ENCODE data around the gene LEFTY1. TPM values are rescaled to one million over a fixed set of nuclear protein-coding genes. Genes with fewer than 3 reads are reported as not detected.

LEFTY1 gene
- polyA plus RNA-seq, 3 donors: 0.13 TPM; not detected in 2

- Mint-ChIP-seq H3K27ac (peak overlapping the region in 1 of 7 donors; percentile 46), H3K4me3 (no peak overlapping the region), H3K4me1 (no peaks in the 10 kb centered on the region), H3K36me3 (no peaks in the 10 kb centered on the region), H3K27me3 (ENCODE audit: low read depth in 3 of 3) (peaks cover 2 to 6% (median 2%) of the 10 kb centered on the region in 3 donors), H3K9me3 (no peaks in the 10 kb centered on the region)
- Histone ChIP-seq H3K4me2 (replicated peaks; ENCODE audit: extremely low read depth, low read length, poor library complexity, severe bottlenecking) (no peak overlapping the region), H3K36me3 (replicated peaks in 1 of 2; ENCODE audit: control insufficient read depth in 1 of 2, insufficient read depth in 2 of 2, low read length in 2 of 2) (no peaks in the 10 kb centered on the region), H3K27me3 (ENCODE audit: control insufficient read depth in 2 of 2, insufficient read depth in 2 of 2, low read length in 2 of 2) (no peaks in the 10 kb centered on the region), H2AFZ (ENCODE audit: insufficient read depth, low read depth, low read length, poor library complexity, severe bottlenecking) (no peak overlapping the region), H3K27ac (ENCODE audit: low read depth in 1 of 2, low read length in 2 of 2) (no peak overlapping the region), H3K9me3 (replicated peaks in 1 of 2; ENCODE audit: control insufficient read depth in 1 of 2, insufficient read depth in 1 of 2, low read length in 2 of 2) (no peaks in the 10 kb centered on the region), H3K79me2 (ENCODE audit: insufficient read depth, low read length) (no peaks in the 10 kb centered on the region), H3K4me3 (replicated peaks in 1 of 3; ENCODE audit: low read depth in 2 of 3, low read length in 3 of 3) (no peak overlapping the region), H3K4me1 (ENCODE audit: control insufficient read depth in 1 of 2, insufficient read depth in 2 of 2, low read length in 2 of 2) (no peaks in the 10 kb centered on the region), H4K20me1 (ENCODE audit: insufficient read depth, low read length) (no peaks in the 10 kb centered on the region), H3K9ac (ENCODE audit: insufficient read depth, low read length, poor library complexity, severe bottlenecking) (no peak overlapping the region)
- WGBS (ENCODE audit: insufficient coverage): no CpG with 5 or more reads among the region's 5 CpGs
- no peak for DNase-seq
- intact Hi-C loops (cut with micrococcal nuclease): no loop called here
- TF ChIP-seq CTCF (IDR thresholded peaks at IDR 0.05): no peak
These were observed 45.8 kb upstream of the LEFTY1 start for GRCh38 chr1:225934711-225935110.

- H3K27ac Mint-ChIP-seq: no peak overlapping the region
- no peaks in the 10 kb centered on the region for H3K4me1 ChIP-seq (ENCODE audit: control insufficient read depth in 1 of 2, insufficient read depth in 2 of 2, low read length in 2 of 2)
- H3K9ac ChIP-seq (ENCODE audit: insufficient read depth, low read length, poor library complexity, severe bottlenecking): no peak overlapping the region
- intact Hi-C loops (cut with micrococcal nuclease): no loop called here
- no peak overlapping the region for H3K27ac ChIP-seq (ENCODE audit: low read depth in 1 of 2, low read length in 2 of 2)
- H3K79me2 ChIP-seq (ENCODE audit: insufficient read depth, low read length): no peaks in the 10 kb centered on the region
- no peak overlapping the region for H3K4me3 Mint-ChIP-seq
- H3K27me3 ChIP-seq (ENCODE audit: control insufficient read depth in 2 of 2, insufficient read depth in 2 of 2, low read length in 2 of 2): no peaks in the 10 kb centered on the region
- no peaks in the 10 kb centered on the region for H4K20me1 ChIP-seq (ENCODE audit: insufficient read depth, low read length)
- no peak overlapping the region for H3K4me3 ChIP-seq (replicated peaks in 1 of 3; ENCODE audit: low read depth in 2 of 3, low read length in 3 of 3)
- DNase-seq: no peak
- H2AFZ ChIP-seq (ENCODE audit: insufficient read depth, low read depth, low read length, poor library complexity, severe bottlenecking): no peak overlapping the region
- no peak overlapping the region for H3K4me2 ChIP-seq (replicated peaks; ENCODE audit: extremely low read depth, low read length, poor library complexity, severe bottlenecking)
- H3K4me1 Mint-ChIP-seq: no peaks in the 10 kb centered on the region
- no peaks in the 10 kb centered on the region for H3K36me3 ChIP-seq (replicated peaks in 1 of 2; ENCODE audit: control insufficient read depth in 1 of 2, insufficient read depth in 2 of 2, low read length in 2 of 2)
- no peaks in the 10 kb centered on the region for H3K9me3 ChIP-seq (replicated peaks in 1 of 2; ENCODE audit: control insufficient read depth in 1 of 2, insufficient read depth in 1 of 2, low read length in 2 of 2)
- WGBS (ENCODE audit: insufficient coverage): no CpG with 5 or more reads among the region's 2 CpGs
- TF ChIP-seq CTCF (IDR thresholded peaks at IDR 0.05): no peak
- peaks cover 0 to 4% (median under 1%) of the 10 kb centered on the region in 3 donors for H3K27me3 Mint-ChIP-seq (ENCODE audit: low read depth in 3 of 3)
- H3K9me3 Mint-ChIP-seq: no peaks in the 10 kb centered on the region
- no peaks in the 10 kb centered on the region for H3K36me3 Mint-ChIP-seq
These were observed 44.1 kb upstream of the LEFTY1 start for GRCh38 chr1:225933072-225933471.

All from CD14-positive monocyte (primary cell).